Skeletal muscle satellite cell (primary cell): ENCODE results near the gene MAGED1.

ENCODE experiments used
- H3K27me3 ChIP-seq: 2 replicates; pipeline ENCODE4 v1.7.0; 2013; ENCODE audit warnings: low read length; ENCODE audit not compliant: control insufficient read depth, insufficient read depth
- H3K36me3 ChIP-seq: 2 replicates; pipeline ENCODE4 v1.7.0; 2013; ENCODE audit warnings: mild to moderate bottlenecking, control low read depth, low read length; ENCODE audit not compliant: insufficient read depth
- H3K4me1 ChIP-seq: 2 replicates; pipeline ENCODE4 v1.7.0; 2013; ENCODE audit warnings: low read length; ENCODE audit not compliant: control insufficient read depth, insufficient read depth
- H3K4me2 ChIP-seq: 2 replicates; pipeline ENCODE4 v1.7.0; 2013; ENCODE audit warnings: mild to moderate bottlenecking, low read length
- H3K4me3 ChIP-seq: 2 replicates; pipeline ENCODE4 v1.7.0; 2013; ENCODE audit warnings: low read length
- H3K9ac ChIP-seq: 2 replicates; pipeline ENCODE4 v1.7.0; 2013; ENCODE audit warnings: mild to moderate bottlenecking, low read depth, low read length, moderate library complexity
- H3K9me3 ChIP-seq: replicated peaks from 2 replicates; pipeline ENCODE4 v1.7.0; 2013; ENCODE audit warnings: mild to moderate bottlenecking, control low read depth, low read length

The MAGED1 gene

GRCh38 chrX:51867626-51868025, 25.8 kb upstream of the MAGED1 start:
- Histone ChIP-seq H3K4me1 (no peaks in the 10 kb centered on the region), H3K9ac (no peak overlapping the region), H3K36me3 (no peaks in the 10 kb centered on the region), H3K4me3 (no peak overlapping the region), H3K9me3 (no peaks in the 10 kb centered on the region), H3K4me2 (no peak overlapping the region), H3K27me3 (no peaks in the 10 kb centered on the region)

DNA sequence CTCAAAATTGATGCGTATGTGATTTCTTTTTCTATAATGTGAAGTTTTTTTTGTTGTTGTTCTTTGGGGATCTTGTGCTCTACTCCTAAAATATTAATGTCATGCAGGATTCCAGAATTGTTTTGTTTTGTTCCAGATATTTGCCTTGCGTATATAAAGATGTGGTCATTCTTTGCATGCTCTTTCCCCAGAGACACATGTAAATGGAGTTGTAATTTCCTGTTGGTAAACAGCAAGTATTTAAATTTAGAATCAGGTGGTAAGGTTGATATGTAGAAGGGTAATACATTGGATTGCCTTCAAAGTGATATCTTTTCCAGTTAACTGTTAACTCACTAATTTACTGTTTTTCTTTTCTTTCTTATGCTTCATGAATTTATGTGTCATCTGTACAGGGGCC, 23.1 kb upstream of the MAGED1 start:
- no peak overlapping the region for H3K9ac ChIP-seq
- H3K4me1 ChIP-seq: no peaks in the 10 kb centered on the region

GRCh38 chrX:51874123-51874522, 19.3 kb upstream of the MAGED1 start:
- H3K9ac ChIP-seq: no peak overlapping the region
- no peaks in the 10 kb centered on the region for H3K9me3 ChIP-seq
- H3K4me1 ChIP-seq: no peaks in the 10 kb centered on the region
- H3K36me3 ChIP-seq: no peaks in the 10 kb centered on the region
- H3K27me3 ChIP-seq: no peaks in the 10 kb centered on the region
- H3K4me2 ChIP-seq: no peak overlapping the region
- H3K4me3 ChIP-seq: no peak overlapping the region

More for the DNA sequence above, 23.1 kb upstream of the MAGED1 start:
- H3K9me3 ChIP-seq: no peaks in the 10 kb centered on the region
- H3K4me2 ChIP-seq: no peak overlapping the region
- no peaks in the 10 kb centered on the region for H3K36me3 ChIP-seq
- no peaks in the 10 kb centered on the region for H3K27me3 ChIP-seq
- H3K4me3 ChIP-seq: no peak overlapping the region

- Histone ChIP-seq H3K4me2 (no peak overlapping the region), H3K36me3 (no peaks in the 10 kb centered on the region), H3K9ac (no peak overlapping the region), H3K9me3 (no peaks in the 10 kb centered on the region), H3K27me3 (no peaks in the 10 kb centered on the region), H3K4me1 (no peaks in the 10 kb centered on the region), H3K4me3 (no peak overlapping the region)
These were observed 17.0 kb upstream of the MAGED1 start for GRCh38 chrX:51876441-51876840.

- no peaks in the 10 kb centered on the region for H3K9me3 ChIP-seq
These were observed 15.4 kb upstream of the MAGED1 start for GRCh38 chrX:51878056-51878455.

DNA sequence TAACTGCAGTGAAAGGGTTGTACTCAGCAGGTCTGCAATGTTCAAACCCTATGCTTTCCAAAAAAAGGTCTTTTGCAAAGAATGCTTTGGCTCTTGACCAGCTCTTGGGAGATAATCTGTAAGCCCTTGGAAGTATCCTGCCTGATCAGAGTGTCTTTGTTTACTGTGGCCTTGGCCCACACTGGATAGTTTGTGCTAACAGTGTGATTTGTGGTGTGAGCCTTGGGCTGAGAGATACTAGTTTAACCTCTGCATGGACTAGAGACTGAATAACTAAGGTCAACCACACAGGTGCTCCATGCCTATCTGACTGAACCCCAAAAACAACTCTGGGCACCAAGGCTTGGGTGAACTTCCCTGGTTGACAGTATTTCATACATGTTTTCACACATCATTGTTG, 3.6 kb upstream of the MAGED1 start:
- Histone ChIP-seq H3K9ac (no peak overlapping the region), H3K4me3 (no peak overlapping the region), H3K27me3 (no peaks in the 10 kb centered on the region), H3K9me3 (no peaks in the 10 kb centered on the region), H3K4me2 (no peak overlapping the region), H3K4me1 (peaks cover 14% of the 10 kb centered on the region), H3K36me3 (no peaks in the 10 kb centered on the region)

More at GRCh38 chrX:51878056-51878455, 15.4 kb upstream of the MAGED1 start:
- Histone ChIP-seq H3K9ac (no peak overlapping the region), H3K4me2 (no peak overlapping the region), H3K4me1 (no peaks in the 10 kb centered on the region), H3K4me3 (no peak overlapping the region), H3K36me3 (no peaks in the 10 kb centered on the region), H3K27me3 (no peaks in the 10 kb centered on the region)

GRCh38 chrX:51891245-51891644, 2.2 kb upstream of the MAGED1 start:
- Histone ChIP-seq H3K4me2 (peak overlapping the region; percentile 23), H3K4me1 (peaks cover 22% of the 10 kb centered on the region), H3K27me3 (no peaks in the 10 kb centered on the region), H3K9me3 (no peaks in the 10 kb centered on the region), H3K9ac (no peak overlapping the region), H3K36me3 (peaks cover 11% of the 10 kb centered on the region), H3K4me3 (no peak overlapping the region)

- Histone ChIP-seq H3K4me2 (peak overlapping the region; percentile 23), H3K36me3 (peaks cover 18% of the 10 kb centered on the region), H3K4me3 (no peak overlapping the region), H3K9me3 (no peaks in the 10 kb centered on the region), H3K4me1 (peaks cover 23% of the 10 kb centered on the region), H3K9ac (no peak overlapping the region), H3K27me3 (no peaks in the 10 kb centered on the region)
These were observed 1.4 kb upstream of the MAGED1 start for GRCh38 chrX:51891821-51892551.

DNA sequence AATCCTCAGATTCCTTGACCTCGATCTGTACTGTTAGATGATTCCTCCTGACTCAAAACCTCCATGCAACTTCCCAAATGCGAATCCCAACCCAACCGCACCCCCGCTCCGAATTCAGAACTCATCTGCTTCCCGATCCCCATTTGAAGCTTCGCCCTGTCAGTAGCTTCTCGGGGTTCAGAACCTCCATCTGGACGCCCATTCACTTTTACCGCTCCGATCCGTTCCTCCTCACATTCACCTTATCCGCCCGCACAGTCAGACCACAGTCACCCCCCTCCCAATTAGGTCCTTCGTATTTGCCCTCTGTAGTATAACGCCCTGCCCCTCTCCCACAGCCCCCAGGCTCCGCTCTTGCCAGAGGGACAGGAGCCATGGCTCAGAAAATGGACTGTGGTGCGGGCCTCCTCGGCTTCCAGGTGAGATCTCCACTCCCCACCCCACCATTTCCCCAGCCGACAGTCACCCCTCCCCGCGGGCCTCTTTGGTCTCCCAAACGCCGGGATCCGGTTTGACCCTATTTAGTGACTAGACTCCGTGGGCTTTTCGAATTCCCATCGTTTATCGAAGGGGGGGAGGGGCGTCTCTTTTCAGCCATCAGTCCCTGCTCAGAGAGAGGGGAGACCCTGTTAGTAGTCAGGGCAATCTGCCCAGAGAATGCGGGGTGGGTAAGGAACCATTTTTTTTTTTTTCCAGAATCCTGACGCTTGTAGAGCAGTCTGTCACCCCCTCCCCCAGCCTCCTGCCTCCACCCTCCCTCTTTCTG, 691 bp downstream of the MAGED1 start:
- H3K36me3 ChIP-seq: peaks cover 34% of the 10 kb centered on the region
- H3K9me3 ChIP-seq: no peaks in the 10 kb centered on the region
- H3K9ac ChIP-seq: peak overlapping the region; percentile 91
- H3K4me1 ChIP-seq: peaks cover 23% of the 10 kb centered on the region
- H3K4me2 ChIP-seq: peak overlapping the region; percentile 75
- no peaks in the 10 kb centered on the region for H3K27me3 ChIP-seq
- peak overlapping the region; percentile 86 for H3K4me3 ChIP-seq

DNA sequence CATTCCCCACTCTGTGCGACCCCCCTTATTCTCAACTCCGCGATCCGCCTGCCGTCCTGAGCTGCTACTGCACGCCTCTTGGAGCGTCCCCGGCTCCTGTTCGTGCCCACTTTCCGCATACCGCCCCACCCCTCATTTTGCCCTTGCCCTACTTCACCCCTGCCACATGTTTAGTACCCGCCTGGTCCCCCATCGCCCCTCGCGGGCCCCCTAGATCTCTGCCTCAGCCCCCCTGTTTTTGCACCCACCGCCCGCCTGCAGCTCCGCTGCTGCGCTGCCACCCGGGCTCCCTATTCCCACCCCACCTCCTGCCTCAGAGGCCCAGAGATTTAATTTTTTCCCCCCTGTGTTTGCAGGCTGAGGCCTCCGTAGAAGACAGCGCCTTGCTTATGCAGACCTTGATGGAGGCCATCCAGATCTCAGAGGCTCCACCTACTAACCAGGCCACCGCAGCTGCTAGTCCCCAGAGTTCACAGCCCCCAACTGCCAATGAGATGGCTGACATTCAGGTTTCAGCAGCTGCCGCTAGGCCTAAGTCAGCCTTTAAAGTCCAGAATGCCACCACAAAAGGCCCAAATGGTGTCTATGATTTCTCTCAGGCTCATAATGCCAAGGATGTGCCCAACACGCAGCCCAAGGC, 1.4 kb downstream of the MAGED1 start:
- Histone ChIP-seq H3K4me3 (peak overlapping the region; percentile 86), H3K4me1 (peaks cover 23% of the 10 kb centered on the region), H3K9me3 (no peaks in the 10 kb centered on the region), H3K4me2 (peak overlapping the region; percentile 75), H3K27me3 (no peaks in the 10 kb centered on the region), H3K9ac (peak overlapping the region; percentile 91), H3K36me3 (peaks cover 34% of the 10 kb centered on the region)

- no peaks in the 10 kb centered on the region for H3K27me3 ChIP-seq
- no peak overlapping the region for H3K4me3 ChIP-seq
- H3K9ac ChIP-seq: no peak overlapping the region
These were observed 3.2 kb downstream of the MAGED1 start for GRCh38 chrX:51896626-51897025.

More at GRCh38 chrX:51896626-51897025, 3.2 kb downstream of the MAGED1 start:
- Histone ChIP-seq H3K4me2 (peak overlapping the region; percentile 75), H3K9me3 (no peaks in the 10 kb centered on the region), H3K4me1 (peaks cover 20% of the 10 kb centered on the region), H3K36me3 (peaks cover 47% of the 10 kb centered on the region)
